IMR-90 (cell line): ENCODE data around the gene ERCC3. TPM values are rescaled to one million over a fixed set of nuclear protein-coding genes. Genes with fewer than 3 reads are reported as not detected.

Experiments
- ATAC-seq: fragments of 200-7000 bp; cut with Tn5 transposase; 2 replicates; pipeline ENCODE4 v1.9.1; 2020; ENCODE audit warnings: low read depth, mild to moderate bottlenecking, moderate library complexity
- BruUV-seq: library from RNA; stranded (reverse); fragments of 400-500 nt; replicated peaks from 2 replicates; lab custom pipeline; 2021; lab: Mats Ljungman, UMichigan
- CTCF ChIA-PET: fragments of 300-600 bp; formaldehyde crosslinking; extraction: SDS; loops from one replicate; lab custom pipeline; 2021; ENCODE audit warnings: antibody characterized with exemption; lab: Yijun Ruan, JAX
- POLR2A ChIA-PET: fragments of 300-600 bp; sonication (Branson Sonifier 250); formaldehyde crosslinking; loops from one replicate; lab custom pipeline; 2022; ENCODE audit warnings: antibody characterized with exemption; ENCODE audit not compliant: unreplicated experiment; lab: Charles Lee
- DNase-seq: peaks from one replicate; pipeline ENCODE4 v3.0.0; 2013
- H2AFZ ChIP-seq: replicated peaks from 2 replicates; pipeline ENCODE3; 2013; ENCODE audit warnings: low read length, mild to moderate bottlenecking; ENCODE audit not compliant: poor library complexity
- H2AK5ac ChIP-seq: 2 replicates; pipeline ENCODE4 v1.6.1; 2013; ENCODE audit warnings: low read depth, low read length, inconsistent platforms
- H2AK9ac ChIP-seq: replicated peaks from 2 replicates; pipeline ENCODE3; 2013; ENCODE audit warnings: mild to moderate bottlenecking, low read depth, low read length, moderate library complexity; ENCODE audit not compliant: poor library complexity
- H2BK120ac ChIP-seq: 2 replicates; pipeline ENCODE4 v1.6.1; 2013; ENCODE audit warnings: low read depth, low read length, inconsistent platforms
- H2BK15ac ChIP-seq: 3 replicates; pipeline ENCODE4 v1.6.1; 2013; ENCODE audit warnings: low read depth, low read length, inconsistent platforms
- H2BK20ac ChIP-seq: 2 replicates; pipeline ENCODE4 v1.6.1; 2013; ENCODE audit warnings: low read depth, mild to moderate bottlenecking, inconsistent platforms, low read length, moderate library complexity
- H2BK5ac ChIP-seq: 2 replicates; pipeline ENCODE4 v1.6.1; 2013; ENCODE audit warnings: mild to moderate bottlenecking, low read depth, low read length, inconsistent platforms; ENCODE audit not compliant: poor library complexity, severe bottlenecking
- H3K14ac ChIP-seq: replicated peaks from 2 replicates; pipeline ENCODE4 v1.6.1; 2013; ENCODE audit warnings: low read depth, low read length, inconsistent platforms
- H3K18ac ChIP-seq: 2 replicates; pipeline ENCODE4 v1.6.1; 2013; ENCODE audit warnings: low read depth, low read length, control low read depth
- H3K23ac ChIP-seq: 2 replicates; pipeline ENCODE4 v1.6.1; 2013; ENCODE audit warnings: low read depth, low read length, inconsistent platforms
- H3K27ac ChIP-seq: 2 replicates; pipeline ENCODE4 v1.5.1; 2013; ENCODE audit warnings: mild to moderate bottlenecking, control low read depth, low read length; ENCODE audit not compliant: insufficient read depth
- H3K27me3 ChIP-seq: 2 replicates; pipeline ENCODE4 v1.6.1; 2013; ENCODE audit warnings: low read length; ENCODE audit not compliant: control insufficient read depth, insufficient read depth
- H3K36me3 ChIP-seq: 2 replicates; pipeline ENCODE4 v1.6.1; 2013; ENCODE audit warnings: low read length, mixed read lengths; ENCODE audit not compliant: control insufficient read depth, insufficient read depth
- H3K4ac ChIP-seq: 2 replicates; pipeline ENCODE4 v1.6.1; 2013; ENCODE audit warnings: low read depth, low read length, inconsistent platforms
- H3K4me1 ChIP-seq: 2 replicates; pipeline ENCODE4 v1.6.1; 2013; ENCODE audit warnings: low read length, mixed read lengths; ENCODE audit not compliant: control insufficient read depth, insufficient read depth
- H3K4me2 ChIP-seq: 2 replicates; pipeline ENCODE4 v1.6.1; 2013; ENCODE audit warnings: low read depth, mild to moderate bottlenecking, control low read depth, low read length, moderate library complexity
- H3K4me3 ChIP-seq: 2 replicates; pipeline ENCODE4 v1.5.1; 2013; ENCODE audit warnings: low read depth, mild to moderate bottlenecking, control low read depth, low read length, moderate library complexity; ENCODE audit not compliant: insufficient read depth
- H3K56ac ChIP-seq: 2 replicates; pipeline ENCODE4 v1.6.1; 2013; ENCODE audit warnings: low read length, inconsistent platforms; ENCODE audit not compliant: insufficient read depth; ENCODE audit errors: extremely low read depth
- H3K79me1 ChIP-seq, 2 experiments: 2 replicates each; pipeline ENCODE4 v1.6.1; 2013; ENCODE audit warnings: low read length in 2 of 2, inconsistent platforms in 1 of 2, low read depth in 1 of 2
- H3K9ac ChIP-seq: 2 replicates; pipeline ENCODE4 v1.6.1; 2013; ENCODE audit warnings: low read depth, low read length, control low read depth
- H3K9me1 ChIP-seq: 2 replicates; pipeline ENCODE4 v1.6.1; 2013; ENCODE audit warnings: low read length, inconsistent platforms; ENCODE audit not compliant: insufficient read depth
- H3K9me3 ChIP-seq: 2 replicates; pipeline ENCODE4 v1.6.1; 2013; ENCODE audit warnings: low read length; ENCODE audit not compliant: control insufficient read depth, insufficient read depth
- H4K20me1 ChIP-seq: 2 replicates; pipeline ENCODE4 v1.6.1; 2013; ENCODE audit warnings: low read length, inconsistent platforms; ENCODE audit not compliant: insufficient read depth
- H4K5ac ChIP-seq: 2 replicates; pipeline ENCODE4 v1.6.1; 2013; ENCODE audit warnings: mild to moderate bottlenecking, low read depth, low read length, control low read depth
- H4K8ac ChIP-seq, 2 experiments: 2 replicates each; pipeline ENCODE4 v1.6.1; 2013; ENCODE audit warnings: low read depth in 2 of 2, low read length in 2 of 2, control low read depth in 1 of 2, inconsistent platforms in 1 of 2
- H4K91ac ChIP-seq: 2 replicates; pipeline ENCODE4 v1.6.1; 2013; ENCODE audit warnings: low read depth, low read length, inconsistent platforms; ENCODE audit not compliant: insufficient read depth
- CTCF ChIP-seq: conservative IDR thresholded peaks from 2 replicates; pipeline ENCODE4 v1.5.1; 2012; ENCODE audit warnings: mild to moderate bottlenecking, low read depth, low read length, improper control_type of control experiment
- ELK1 ChIP-seq: fragments of 150-350 bp; IDR thresholded peaks from 2 replicates; pipeline ENCODE4 v1.6.1; 2016; ENCODE audit warnings: low read depth, mild to moderate bottlenecking, low read length, moderate library complexity, borderline replicate concordance
- MAZ ChIP-seq: IDR thresholded peaks from 2 replicates; pipeline ENCODE4 v1.6.1; 2012; ENCODE audit warnings: low read depth, mild to moderate bottlenecking, low read length, improper control_type of control experiment, moderate library complexity, borderline replicate concordance
- USF2 ChIP-seq: fragments of 150-350 bp; IDR thresholded peaks from 2 replicates; pipeline ENCODE4 v1.6.1; 2017; ENCODE audit warnings: mild to moderate bottlenecking, antibody characterized with exemption, low read length, low read depth
- WGBS, 2 experiments: methylation state at CpG; one replicate each; pipeline versions ENCODE4 v1.1.5 to v1.1.7; 2013; ENCODE audit warnings: missing lambda C conversion rate in 2 of 2; ENCODE audit not compliant: insufficient read length in 1 of 2; ENCODE audit errors: extremely low coverage in 2 of 2; 5-methylcytosine and 5-hydroxymethylcytosine counted together
- dilution Hi-C: fragments of 300-500 bp; cut with HindIII; formaldehyde crosslinking; loops from one replicate; pipeline ENCODE4 v1.14.3; 2018; ENCODE audit warnings: low sequenced_read_pairs; ENCODE audit not compliant: unreplicated experiment
- in situ Hi-C: fragments of 300-500 bp; cut with MboI; formaldehyde crosslinking; loops from 3 replicates; pipeline ENCODE4 v1.14.3; 2019; ENCODE audit warnings: low sequenced_read_pairs, inconsistent platforms, mixed read lengths
- intact Hi-C: fragments of 100-400 bp; cut with micrococcal nuclease; formaldehyde crosslinking; loops from 2 replicates; pipeline ENCODE4 v1.10.0; 2022
- polyA plus RNA-seq, 3 experiments: library from polyadenylated mRNA; depleted of rRNA; stranded (reverse); fragments of >200 nt; gene quantifications; 2 replicates each; pipeline ENCODE4 v1.2.3, GENCODE V29; 2012; ENCODE audit warnings: low replicate concordance in 1 of 3
- total RNA-seq: library from RNA; depleted of rRNA; stranded (reverse); fragments of >200 nt; gene quantifications from 2 replicates; pipeline ENCODE4 v1.2.3, GENCODE V29; 2012

Gene ERCC3
- total and polyA plus RNA-seq, 2 of the 4 experiments (the other 2 are of a cell fraction) = 43.2 to 52.0 TPM

- intact Hi-C loops = no loop called here
- H3K27ac ChIP-seq = no peak overlapping the region
- in situ Hi-C loops = loop anchor here (25.0 kb wide), 1 partner anchor 704 kb away; no protein-coding TSS in a partner anchor
- H2AK5ac ChIP-seq = no peak overlapping the region
- no peak overlapping the region for H3K4ac ChIP-seq
- H3K4me2 ChIP-seq = no peak overlapping the region
- no peaks in the 10 kb centered on the region for H3K9me3 ChIP-seq
- no peaks in the 10 kb centered on the region for H3K4me1 ChIP-seq
- no peak overlapping the region for H2BK5ac ChIP-seq
- no peak overlapping the region for H4K8ac ChIP-seq
- ChIA-PET CTCF (no interaction called here), POLR2A (no interaction called here)
- BruUV-seq = no TSS peak
- H2BK20ac ChIP-seq = no peak overlapping the region
- H3K9me1 ChIP-seq = peaks cover 15% of the 10 kb centered on the region
- H2AFZ ChIP-seq = no peak overlapping the region
- H3K79me1 ChIP-seq = peaks cover 35 to 59% of the 10 kb centered on the region in 2 experiments
- dilution Hi-C loops = no loop called here
- H4K91ac ChIP-seq = no peak overlapping the region
- TF ChIP-seq CTCF (no peak), ELK1 (no peak), USF2 (no peak), MAZ (no peak)
- H2BK15ac ChIP-seq = no peak overlapping the region
- H3K4me3 ChIP-seq = no peak overlapping the region
- no CpG with 5 or more reads among the region's 2 CpGs for WGBS, 2 experiments
- H3K27me3 ChIP-seq = no peaks in the 10 kb centered on the region
- no peak overlapping the region for H2AK9ac ChIP-seq
- H2BK120ac ChIP-seq = no peak overlapping the region
- no peak overlapping the region for H3K56ac ChIP-seq
- ATAC-seq (no peak), DNase-seq (no peak)
- H4K20me1 ChIP-seq = peaks cover 20% of the 10 kb centered on the region
- no peak overlapping the region for H4K5ac ChIP-seq
- no peak overlapping the region for H3K14ac ChIP-seq
- no peak overlapping the region for H3K23ac ChIP-seq
- peaks cover 67% of the 10 kb centered on the region for H3K36me3 ChIP-seq
- no peak overlapping the region for H3K9ac ChIP-seq
- H3K18ac ChIP-seq = no peak overlapping the region
Observed at GRCh38 chr2:127283275-127283674, 10.7 kb downstream of the ERCC3 start.
